ENCODE measurements around the gene PPFIBP1.
"Not testable (repeated sequence)": the region's sequence is repeated elsewhere in the genome, so short reads cannot be mapped to it uniquely, and the experiment has no call there.

Gene PPFIBP1

DNA sequence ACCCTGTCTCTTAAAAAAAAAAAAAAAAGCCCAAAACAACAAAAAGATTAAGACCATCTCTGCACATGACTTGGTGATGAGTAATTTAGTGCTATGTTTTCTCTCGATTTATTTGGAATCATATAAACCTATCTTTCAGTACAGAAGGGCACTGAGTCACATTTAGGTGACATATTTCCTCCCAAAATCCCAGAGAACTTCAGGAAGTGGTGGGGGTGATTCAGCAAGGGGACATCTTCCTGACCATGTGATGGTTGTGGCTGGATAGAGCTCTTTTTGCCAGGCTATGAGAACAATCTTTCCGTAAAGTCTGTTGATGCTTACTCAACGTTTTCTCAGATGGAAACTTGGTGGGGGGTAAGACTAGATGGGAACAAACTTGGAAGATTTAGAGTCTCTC is 50.0 kb downstream of the PPFIBP1 start:
- DNase-seq, result no peak

DNA sequence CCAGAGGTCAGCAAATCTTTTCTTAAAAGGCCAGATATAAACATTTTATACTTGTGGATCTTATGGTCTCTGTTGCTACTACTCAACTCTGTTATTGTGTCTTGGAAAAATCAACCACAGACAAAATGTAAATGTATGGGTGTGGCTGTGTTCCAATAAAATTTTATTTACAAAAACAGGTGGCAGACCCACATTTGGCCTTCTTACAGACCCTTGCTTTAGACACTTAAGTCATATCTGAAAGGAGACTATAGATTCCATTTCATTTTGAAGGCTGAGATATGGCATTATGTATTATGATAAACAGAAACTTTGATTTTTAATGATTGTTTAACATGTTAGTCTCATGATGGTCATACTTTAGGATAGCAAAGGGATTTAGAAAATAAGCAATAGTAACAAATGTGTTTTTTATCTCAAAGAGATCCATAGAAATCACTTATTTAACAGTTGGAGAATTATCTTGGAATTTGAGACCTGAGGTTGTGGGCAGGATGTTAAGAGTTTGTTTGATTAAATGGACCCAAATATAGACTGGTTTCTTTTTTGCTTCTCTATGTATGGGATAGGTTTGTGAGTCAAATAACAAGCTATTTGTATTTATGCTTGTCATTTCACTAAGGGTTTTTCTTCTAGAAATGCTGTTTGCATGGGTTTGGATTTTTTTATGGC is 51.2 kb downstream of the PPFIBP1 start:
- DNase-seq, result no peak

DNA sequence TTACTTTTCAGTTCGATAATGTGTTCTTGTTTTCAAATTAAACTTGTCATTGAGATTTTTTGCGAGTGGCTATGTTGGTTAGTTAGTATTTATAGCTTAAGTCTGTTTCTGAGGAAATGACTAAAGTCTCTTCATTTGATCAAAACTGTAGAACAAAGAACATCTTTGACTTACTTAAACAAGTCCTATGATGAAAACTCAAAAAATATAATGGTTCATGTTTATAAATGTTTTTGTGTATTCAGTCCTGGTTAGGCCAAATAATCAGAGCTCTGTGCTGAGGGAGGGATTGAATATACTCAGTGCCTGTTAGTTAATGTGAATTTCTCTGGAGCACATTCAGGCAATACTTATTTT is 51.7 kb downstream of the PPFIBP1 start:
- no peak for DNase-seq

DNA sequence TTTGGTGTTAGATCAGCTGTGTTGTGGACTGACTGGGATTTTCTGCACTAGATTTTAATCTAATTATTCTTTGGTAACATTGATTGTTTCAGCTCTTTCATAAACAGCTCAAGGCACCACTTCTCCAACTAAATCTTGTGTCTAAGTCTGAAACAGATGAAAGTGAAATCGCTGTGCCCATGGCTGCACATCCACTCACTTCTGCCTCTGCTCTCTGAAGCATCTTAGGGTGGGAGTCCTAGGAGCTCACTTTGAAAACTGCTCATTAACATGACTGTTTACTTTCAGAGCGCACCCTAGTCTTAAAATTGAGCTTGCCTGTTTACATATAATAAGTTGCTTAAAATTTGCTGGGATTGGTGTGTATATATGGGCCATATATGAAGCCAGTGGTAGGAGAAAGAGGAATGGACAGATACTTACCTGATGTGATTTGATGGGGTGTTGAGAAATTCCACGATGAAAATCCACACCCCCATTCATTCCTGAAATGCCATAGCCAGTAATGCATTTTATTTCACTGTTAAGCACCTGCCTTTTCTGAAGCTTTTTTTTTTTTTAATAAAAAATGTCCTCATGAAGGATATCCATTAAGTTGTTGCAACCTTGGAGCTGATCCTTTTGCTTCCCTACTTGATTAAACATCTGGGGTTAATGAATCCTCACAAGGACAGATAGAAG is 52.8 kb downstream of the PPFIBP1 start:
- no peak for DNase-seq

DNA sequence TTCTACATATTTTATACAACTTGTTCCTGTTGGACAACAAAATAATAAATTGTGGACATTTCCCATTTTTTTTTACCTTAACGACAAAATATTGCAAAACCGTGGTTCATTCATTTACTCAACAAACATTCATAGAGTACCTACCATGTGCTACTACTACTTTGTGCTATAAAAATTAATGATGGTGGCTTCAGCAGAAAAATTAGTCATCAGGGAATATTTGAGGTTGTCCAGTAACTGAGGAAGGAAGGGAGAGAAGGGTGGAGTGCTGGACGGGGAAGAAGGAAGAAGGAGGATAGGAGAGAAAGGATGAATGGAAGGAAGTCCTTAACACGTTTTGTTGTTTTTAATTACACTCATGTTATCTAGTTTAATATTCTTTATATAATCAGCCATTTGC is 53.7 kb downstream of the PPFIBP1 start:
- no peak for DNase-seq

DNA sequence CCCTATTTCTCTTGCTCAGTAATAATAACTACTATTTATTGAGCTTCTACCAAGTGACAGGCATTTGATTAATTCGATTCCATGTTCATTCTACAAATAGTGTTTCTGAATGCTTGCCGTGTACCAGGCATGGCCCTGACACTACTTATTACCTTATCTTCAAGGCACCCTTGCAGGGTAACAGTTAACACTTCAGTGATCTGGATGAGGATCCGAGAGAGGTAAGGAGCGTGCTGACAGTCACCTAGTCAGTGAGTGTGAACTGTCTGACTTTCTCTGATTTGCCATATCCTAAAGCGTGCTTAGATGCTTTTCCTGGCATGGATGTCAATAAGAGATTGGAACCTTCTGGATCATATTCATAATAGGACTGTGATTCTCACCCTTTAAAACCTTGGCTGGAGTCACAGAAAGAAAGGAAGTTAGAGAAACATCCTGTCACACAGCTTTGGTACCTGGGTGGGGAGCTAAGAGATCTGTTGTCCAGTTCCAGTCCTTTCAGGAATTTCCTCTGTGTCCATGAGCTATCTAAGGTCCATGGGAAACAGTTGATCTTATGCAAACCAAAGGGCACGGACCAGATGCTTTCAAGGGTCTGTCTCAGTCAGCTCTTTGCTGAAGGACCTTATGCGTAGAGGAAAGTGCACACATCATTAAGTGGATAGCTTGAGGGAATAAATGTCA is 54.8 kb downstream of the PPFIBP1 start:
- no peak for DNase-seq

DNA sequence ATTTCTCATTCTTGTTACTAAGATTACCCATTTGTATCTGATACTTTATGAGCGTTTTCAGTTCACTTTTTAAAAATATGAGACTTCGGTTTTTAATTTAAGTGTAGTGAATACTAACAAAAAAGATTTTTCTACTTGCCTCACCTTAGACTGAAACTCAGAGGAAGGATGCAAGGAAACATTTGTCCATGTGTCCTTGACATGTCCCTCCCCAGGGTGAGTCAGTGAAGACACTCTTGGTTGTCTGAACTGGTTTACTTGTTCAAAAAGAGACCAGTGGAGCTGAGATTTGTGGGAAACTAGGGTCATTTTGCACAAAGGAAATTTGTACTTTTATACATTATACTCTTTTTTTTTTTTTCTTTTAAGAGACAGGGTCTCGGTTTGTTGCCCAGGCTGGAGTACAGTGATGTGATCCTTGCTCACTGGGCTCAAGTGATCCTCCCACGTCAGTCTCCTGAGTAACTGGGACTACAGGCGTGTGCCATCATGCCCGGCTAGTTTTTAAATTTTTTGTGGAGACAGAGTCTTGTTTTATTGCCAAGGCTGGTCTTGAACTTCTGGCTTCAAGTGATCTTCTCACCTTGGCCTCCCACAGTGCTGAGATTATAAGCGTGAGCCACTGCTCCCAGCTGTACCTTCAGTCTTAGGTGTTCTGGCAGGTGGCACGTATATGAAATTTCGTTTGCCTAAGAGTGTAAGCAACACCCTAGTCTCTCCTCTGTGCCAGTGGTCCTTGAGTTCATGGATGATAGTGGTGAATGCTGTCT is 56.7 kb downstream of the PPFIBP1 start:
- no peak for DNase-seq

DNA sequence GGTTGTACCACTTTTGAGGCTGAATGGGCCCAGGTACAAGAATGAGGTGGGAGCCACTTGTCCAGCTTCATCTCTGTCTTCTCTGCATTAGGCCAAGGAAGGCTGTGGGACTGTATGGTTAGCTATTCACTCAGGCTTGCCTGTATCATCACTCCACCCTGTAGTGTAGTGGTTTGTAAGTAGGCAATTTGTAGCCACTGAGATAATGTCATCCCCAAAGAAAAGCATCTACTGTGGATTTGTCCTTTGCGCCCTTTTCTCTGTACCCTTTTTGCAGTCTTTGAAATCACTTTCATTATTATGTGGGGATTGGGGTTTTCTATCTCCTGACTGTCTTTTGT is 57.3 kb downstream of the PPFIBP1 start:
- not testable (repeated sequence) for DNase-seq

DNA sequence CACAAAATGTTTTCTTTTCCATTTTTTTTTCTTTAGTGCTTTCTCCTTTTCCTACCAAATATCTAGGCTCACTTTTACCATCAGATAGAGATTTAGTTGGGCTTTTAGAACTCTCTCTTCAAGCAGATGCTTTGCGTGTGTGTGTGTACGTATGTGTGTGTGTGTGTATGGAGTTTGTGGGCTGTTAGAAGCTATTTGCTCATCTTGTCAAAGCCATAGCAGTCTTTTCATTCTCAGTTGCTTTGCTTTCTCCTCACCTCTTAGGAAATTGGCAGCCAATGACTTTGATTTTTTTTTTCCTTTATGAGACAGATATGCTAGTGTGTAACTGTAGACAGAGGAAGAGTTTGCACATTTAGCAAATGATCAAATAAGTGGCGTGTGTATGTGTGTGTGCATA is 57.8 kb downstream of the PPFIBP1 start:
- not testable (repeated sequence) for DNase-seq

DNA sequence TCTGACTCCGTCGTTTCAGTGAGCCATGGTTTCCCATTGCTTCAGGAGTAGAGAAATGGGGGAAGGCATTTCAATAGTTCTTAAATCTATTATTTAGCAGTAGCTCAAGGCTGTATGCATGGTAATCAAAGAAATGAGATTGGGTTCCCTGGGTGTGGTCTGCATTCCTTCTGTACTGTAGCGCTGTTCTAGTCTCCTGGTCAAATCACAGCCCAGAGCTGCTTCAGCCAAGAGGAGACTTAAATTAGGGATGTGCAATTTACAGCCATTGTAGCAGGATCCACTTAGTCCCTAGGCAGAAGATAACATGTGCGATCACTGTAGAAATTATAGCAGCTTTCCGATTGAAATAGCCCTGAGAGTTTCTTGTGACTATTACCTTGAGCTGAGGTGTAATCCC is 58.4 kb downstream of the PPFIBP1 start:
- DNase-seq, result not testable (repeated sequence)

DNA sequence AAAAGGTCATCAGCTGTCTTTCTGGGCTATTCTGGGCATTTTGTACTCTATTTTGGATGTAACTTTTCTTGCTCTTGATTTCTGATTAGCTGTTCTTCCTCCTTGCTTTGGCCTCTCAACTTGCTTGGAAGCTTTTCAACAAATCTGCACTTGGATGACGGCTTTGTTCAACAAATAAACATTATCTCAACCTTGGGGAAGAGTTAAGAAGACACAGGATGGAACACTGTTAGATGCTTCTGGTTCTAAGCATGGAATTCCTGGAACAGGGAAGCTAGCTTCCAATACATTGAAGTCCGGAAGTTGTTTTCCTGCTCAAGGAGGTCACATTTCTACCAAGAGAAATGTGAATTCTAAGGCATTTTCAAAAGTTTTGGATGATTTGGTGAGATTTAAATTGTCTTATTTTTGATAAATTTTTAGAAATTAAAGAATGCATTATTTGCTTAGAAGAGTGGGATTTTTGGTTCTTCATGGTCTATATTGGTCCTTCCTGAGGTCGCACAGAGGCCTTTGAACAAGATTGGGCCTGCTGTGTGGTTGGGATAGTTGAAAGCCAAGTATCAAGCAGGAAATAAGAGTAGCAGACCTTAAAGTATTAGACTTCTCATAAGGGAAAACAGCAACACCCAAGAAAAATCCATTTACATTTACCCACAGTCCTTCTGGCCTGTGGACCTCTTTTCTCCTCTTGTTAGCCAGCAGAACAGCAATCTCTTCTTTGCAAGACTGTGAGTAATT is 59.2 kb downstream of the PPFIBP1 start:
- DNase-seq, result no peak

DNA sequence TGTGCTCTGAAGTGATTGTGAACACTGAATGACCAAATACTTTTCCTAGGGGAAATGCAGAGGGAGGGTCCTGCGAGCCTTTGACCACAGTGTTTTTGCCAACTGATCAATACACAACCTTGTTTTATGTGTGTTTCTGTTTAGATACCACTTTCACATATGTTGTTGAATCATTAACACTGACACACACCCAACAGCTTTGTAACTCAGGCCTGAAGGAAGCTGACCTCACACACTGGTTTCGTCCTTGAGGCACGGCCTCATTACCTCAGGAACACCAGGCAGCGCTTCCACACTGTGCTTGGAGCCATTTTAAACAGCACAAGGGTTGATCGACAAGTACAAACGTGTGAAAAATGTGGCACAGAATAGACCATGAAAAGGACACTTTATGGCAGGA is 60.0 kb downstream of the PPFIBP1 start:
- no peak for DNase-seq

DNA sequence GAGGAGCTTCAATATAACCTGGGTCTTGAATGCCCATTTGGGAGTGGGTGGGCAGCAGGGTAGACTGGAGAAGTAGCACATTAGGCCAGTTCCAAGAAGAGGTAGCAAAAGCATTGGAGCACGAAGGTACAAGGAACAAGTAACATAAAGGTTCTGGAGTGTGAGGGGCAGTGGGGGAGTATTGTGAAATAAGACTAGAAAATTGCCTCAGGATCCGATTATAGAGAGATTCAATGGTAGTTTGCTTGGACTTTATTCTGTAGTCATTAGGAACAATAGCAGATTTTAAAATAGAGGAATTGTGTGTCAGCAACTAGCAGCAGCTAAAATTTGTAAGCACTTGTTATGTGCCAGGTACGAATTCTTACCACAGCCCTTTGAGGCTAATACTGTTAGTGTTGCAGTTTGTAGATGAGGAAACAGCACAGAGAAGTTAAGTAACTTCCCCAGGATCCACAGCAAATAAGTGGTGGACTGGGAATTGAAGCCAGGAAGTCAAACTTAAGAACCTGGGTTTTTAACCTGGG is 61.8 kb downstream of the PPFIBP1 start:
- DNase-seq, result no peak

DNA sequence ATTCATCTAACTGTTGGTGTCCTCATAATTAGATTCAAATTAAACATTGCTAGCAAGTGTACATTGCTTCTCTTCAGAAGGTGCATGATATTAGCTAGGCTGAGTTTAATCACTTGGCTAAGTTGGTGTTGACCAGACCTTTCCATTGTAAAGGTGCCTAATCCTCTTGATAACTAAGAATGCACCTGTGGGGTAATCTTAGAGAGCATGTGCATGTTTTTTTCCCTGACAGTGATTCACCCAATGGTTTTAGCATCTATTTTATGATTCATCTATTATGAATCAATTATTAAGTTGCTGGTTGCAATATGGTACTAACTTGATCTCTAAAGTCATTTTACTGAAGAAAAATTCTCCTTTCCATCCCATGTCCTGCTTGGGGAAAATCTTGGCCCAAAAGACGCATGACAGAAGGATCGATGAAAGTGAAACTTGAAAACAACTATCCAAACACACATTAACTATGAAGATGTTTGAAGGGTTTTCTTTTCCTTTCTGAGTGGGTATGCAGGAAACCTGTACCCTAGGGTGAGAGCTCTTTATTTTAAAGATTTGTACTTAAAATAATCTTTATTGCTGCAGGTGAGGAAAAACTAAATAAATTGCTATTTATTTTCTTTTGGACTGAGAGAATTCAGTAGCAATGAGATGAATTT is 64.2 kb downstream of the PPFIBP1 start:
- not testable (repeated sequence) for DNase-seq

DNA sequence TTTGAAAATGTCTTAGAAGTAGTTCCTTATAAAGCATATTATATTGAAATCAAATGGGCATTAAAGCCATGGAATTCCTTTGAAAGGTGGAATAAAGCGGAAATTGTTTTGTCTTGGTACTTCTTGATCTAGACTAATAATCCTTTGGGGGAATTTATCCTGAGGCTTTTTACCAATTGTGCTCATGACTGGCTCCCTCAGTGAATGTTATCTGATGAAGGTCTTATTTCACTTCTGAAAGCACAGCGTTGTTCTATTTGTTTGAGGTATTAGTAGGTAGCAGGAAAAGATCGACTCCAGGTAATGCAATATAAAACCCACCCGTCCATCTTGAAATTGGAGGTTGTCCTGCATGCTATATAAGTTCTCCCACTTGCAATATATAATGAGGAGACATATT is 64.8 kb downstream of the PPFIBP1 start:
- no peak for DNase-seq

DNA sequence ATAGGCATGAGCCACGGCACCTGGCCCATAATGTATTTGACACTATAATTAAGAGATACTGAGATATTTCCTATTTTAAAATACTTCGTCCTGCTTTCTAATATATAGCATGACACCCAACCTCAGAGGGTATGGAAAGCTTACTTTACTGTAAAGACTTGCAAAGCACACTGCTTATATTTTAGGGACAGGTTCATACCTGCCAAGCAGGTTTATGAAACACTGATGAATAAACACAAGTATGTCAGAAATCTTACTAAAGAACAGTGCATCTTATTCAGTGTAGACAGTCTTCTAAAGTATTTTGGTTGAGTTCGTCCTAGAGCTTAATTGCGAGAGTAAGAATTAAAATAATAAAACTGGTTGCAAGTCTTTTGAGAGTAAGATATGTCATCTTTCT is 65.4 kb downstream of the PPFIBP1 start:
- no peak for DNase-seq

DNA sequence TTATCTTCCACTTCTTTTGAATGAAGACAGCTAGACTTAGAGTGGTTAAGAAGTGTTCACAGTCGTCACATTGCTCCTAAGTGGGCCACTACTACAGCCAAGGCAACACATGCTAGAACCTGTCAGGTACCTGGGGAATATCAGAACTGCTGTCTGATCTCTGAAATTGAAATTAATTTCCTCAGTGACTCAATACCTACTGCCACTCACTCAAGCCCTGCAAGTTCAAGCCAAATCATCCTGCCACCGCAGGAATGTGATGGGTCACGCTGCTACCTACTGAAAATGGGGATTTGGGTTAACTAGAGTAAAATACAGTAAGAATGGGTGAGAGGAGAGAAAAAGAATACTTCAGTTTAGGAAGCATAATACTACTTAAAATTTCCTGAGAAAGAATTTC is 67.7 kb downstream of the PPFIBP1 start:
- not testable (repeated sequence) for DNase-seq

DNA sequence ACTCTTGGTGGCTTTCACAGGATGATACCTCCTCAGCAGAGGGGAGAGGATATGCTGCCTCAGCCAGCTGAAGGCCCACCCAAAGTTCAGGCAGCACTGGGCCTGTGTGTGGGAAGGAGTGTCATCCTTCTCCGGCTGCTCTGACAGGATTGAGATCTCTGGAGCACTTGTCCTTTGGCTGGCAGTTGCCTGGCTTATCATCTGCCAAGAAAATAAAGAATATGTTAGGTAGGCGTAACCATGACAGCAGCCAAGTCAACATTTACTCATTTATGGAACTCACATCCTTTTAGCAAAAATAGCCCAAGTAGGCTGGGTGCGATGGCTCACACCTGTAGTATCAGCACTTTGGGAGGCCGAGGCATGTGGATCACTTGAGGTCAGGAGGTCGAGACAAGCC is 68.5 kb downstream of the PPFIBP1 start:
- no peak for DNase-seq

DNA sequence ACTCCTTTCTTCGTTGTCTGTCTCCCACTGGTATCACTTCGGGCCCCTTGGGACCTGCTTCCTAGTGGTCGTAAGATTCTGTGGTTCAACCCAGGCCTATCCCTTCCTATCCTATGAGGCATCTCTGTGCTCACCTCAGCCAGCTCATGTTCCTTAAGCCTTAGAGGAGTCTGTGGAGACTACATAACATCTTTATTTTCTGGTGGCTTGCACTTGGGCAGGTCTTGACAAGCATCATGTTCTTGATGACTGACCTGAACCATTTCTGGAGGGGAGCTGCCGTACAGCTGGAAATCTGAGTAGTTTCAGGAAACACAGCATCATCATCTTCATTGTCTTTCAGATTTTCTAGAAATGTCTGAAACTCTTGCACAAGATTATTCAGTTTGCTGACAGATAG is 69.3 kb downstream of the PPFIBP1 start:
- DNase-seq, result no peak

DNA sequence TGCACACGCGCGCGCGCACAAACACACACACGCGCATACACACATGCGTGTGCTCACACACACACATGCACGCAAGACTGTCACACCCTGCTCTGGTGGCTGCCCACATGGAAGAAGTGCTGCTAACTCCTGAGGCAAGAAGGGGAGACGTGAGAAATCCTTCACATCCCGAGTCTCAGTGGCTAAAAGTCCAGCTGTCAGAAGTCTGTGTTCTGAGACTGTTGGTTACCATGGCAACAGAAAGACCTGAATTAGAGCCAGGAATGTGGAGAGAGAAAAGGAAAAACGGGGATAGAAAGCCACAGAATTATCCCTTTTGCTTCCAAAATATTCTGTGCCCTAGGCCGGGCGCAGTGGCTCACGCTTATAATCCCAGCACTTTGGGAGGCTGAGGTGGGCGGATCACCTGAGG is 71.2 kb downstream of the PPFIBP1 start:
- no peak for DNase-seq

DNA sequence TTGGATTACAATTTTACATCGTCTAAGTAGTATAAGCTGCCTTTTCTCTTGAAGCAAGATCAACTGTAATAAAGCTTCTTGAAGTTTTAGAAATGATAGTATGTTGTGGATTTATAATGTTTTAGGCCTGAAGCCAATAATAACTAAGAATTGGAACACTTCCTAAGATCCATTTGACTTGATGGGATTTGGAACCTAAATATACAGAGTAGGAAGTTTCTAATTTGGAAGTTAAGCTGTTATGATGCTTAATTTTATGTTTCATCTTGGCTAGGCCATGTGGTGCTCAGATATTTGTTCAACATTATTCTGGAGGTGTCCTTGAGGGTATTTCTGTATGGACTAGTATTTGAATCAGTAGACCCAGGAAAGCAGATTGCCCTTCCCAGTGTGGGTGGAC is 74.9 kb downstream of the PPFIBP1 start:
- not testable (repeated sequence) for DNase-seq

Measured in NCI-H1417 treated with DMSO at 0.1 percent for 48 hours (cell line).